Activated CD8-positive, alpha-beta memory T cell treated with anti-CD3 and anti-CD28 coated beads for 4 hours (primary cell): ENCODE results near the gene HSD17B7.

Source experiments
- DNase-seq, 2 donors: peaks; one replicate each; pipeline ENCODE4 v3.0.0-alpha.2; 2020; ENCODE audit warnings: low read depth in 2 of 2

The HSD17B7 gene

DNA sequence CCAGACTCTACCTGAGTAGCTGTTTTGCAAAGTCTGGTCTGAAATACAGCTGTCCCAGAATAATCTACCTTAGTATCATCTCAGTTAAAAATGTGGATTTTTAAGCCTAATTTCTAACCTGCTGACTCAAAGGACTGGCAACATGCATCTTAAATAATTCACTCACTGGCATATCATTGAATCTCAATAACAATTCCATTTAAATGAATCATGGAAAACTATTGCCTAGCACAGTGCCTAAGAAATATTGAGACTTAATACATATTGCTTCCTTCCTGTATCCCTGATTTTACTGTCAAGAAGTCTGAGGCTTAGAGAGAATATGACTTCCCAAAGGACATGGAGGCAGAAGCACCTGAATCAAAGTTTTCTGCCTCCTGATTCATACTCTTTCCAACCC is 67.3 kb downstream of the HSD17B7 start:
- no peak for DNase-seq

DNA sequence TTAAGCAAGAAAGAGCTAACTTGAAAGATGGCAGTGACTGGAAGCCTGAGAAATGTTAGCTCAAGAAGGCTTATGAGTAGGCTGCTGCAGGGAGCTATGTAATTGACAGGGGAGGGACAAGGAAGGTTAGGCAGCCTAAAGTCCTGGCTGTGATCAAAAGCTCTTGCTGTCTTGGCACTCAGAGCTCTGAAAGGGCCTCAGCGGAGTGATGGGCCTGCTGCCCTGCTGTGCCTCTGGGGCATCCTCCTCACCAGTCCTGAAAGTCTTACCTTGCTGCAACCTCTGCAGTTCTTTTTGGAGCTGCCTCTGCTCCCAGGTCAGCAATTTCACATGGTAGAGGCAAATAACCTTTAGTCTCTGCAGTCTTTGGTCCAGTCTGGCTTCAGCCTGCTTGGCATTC is 68.7 kb downstream of the HSD17B7 start:
- DNase-seq = no peak

DNA sequence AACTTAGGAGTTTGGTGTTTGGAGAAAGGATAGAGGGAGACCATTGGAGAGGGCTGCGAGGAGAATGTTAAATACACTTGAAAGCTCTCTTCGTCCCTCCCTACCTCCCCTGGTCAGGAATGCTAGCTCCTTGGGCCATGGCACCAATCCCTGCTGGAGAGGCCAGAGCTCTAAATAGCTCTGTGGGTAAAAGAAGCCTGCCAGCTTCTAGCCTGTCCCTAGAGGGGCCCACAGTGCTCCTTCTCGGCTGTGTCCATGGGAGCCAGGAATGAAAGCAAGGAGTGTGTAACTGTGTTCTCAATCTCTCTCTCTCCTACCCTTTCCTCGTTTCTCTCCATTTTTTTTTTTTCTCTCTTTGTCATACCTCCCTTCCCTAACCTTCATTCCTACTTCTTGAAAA is 70.6 kb downstream of the HSD17B7 start, which contains the start of gene CCDC190:
TSS of gene CCDC190 (minus strand) at position 75 of the 400 bp plus-strand sequence. CDS start 1,529 bp downstream, outside the sequence.
- no peak for DNase-seq

DNA sequence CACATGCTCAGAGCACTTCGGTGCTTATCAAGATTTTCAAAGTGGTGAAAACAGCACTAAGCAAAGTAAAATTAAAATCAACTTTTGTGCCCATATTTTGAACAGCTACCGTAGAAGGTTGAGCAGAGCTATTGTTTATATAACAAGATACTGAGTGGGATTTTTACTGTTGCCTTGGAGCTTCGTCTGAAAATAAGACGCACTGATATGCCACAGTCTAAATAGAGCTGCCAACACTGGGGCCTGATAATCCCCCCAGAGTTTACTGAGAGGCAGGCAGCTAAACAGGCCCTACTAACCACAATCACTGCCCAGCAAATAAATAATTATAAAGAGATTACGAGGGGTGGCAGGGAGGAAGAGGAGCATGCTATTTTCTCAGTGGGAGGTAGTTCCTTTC is 71.1 kb downstream of the HSD17B7 start:
- DNase-seq = no peak
